Stimulated activated CD4-positive, alpha-beta T cell treated with anti-CD3 and anti-CD28 coated beads, Interleukin-2, amount 100 ng/mL, for 4 hours (primary cell): ENCODE measurements around the gene SPINDOC.
"Not testable (repeated sequence)": the region's sequence is repeated elsewhere in the genome, so short reads cannot be mapped to it uniquely, and the experiment has no call there.

ENCODE experiments used
- DNase-seq: peaks from one replicate; pipeline ENCODE4 v3.0.0-alpha.2; 2020; ENCODE audit warnings: low read depth

The SPINDOC gene

GRCh38 chr11:63785823-63786222 lies 27.4 kb upstream of the SPINDOC start:
- DNase-seq: no peak

GRCh38 chr11:63791495-63792167 lies 21.6 kb upstream of the SPINDOC start:
- DNase-seq: no peak

- no peak for DNase-seq
Observed at GRCh38 chr11:63793161-63793560, 20.1 kb upstream of the SPINDOC start.

- DNase-seq: no peak
Observed at GRCh38 chr11:63795066-63795465, 18.2 kb upstream of the SPINDOC start.

- no peak for DNase-seq
Observed at GRCh38 chr11:63800921-63801320, 12.3 kb upstream of the SPINDOC start.

- DNase-seq: no peak
Observed at GRCh38 chr11:63802637-63803414, 10.4 kb upstream of the SPINDOC start.

GRCh38 chr11:63804259-63804658 lies 9.0 kb upstream of the SPINDOC start:
- DNase-seq: no peak

GRCh38 chr11:63805844-63806415 lies 7.3 kb upstream of the SPINDOC start:
- DNase-seq: no peak

- not testable (repeated sequence) for DNase-seq
Observed at GRCh38 chr11:63810383-63810782, 2.9 kb upstream of the SPINDOC start.

- no peak for DNase-seq
Observed at GRCh38 chr11:63811522-63811921, 1.7 kb upstream of the SPINDOC start.

GRCh38 chr11:63813563-63814382 lies 517 bp downstream of the SPINDOC start:
- DNase-seq: no peak

GRCh38 chr11:63814383-63814736 lies 1.1 kb downstream of the SPINDOC start:
- no peak for DNase-seq

- no peak for DNase-seq
Observed at GRCh38 chr11:63816166-63816565, 2.9 kb downstream of the SPINDOC start.

GRCh38 chr11:63816732-63817131 lies 3.5 kb downstream of the SPINDOC start:
- no peak for DNase-seq

- no peak for DNase-seq
Observed at GRCh38 chr11:63817758-63818498, 4.7 kb downstream of the SPINDOC start.

GRCh38 chr11:63818609-63819008 lies 5.4 kb downstream of the SPINDOC start:
- DNase-seq: no peak

GRCh38 chr11:63821411-63821810 lies 8.2 kb downstream of the SPINDOC start:
- DNase-seq: no peak

GRCh38 chr11:63826471-63827190 lies 13.4 kb downstream of the SPINDOC start:
- DNase-seq: no peak

GRCh38 chr11:63829823-63830489 lies 16.7 kb downstream of the SPINDOC start:
- DNase-seq: no peak

GRCh38 chr11:63831326-63831725 lies 18.1 kb downstream of the SPINDOC start:
- DNase-seq: no peak

GRCh38 chr11:63832336-63832735 lies 19.1 kb downstream of the SPINDOC start:
- DNase-seq: no peak
